Measurements from ENCODE around the gene CDKN1C. TPM values are rescaled to one million over a fixed set of nuclear protein-coding genes. Genes with fewer than 3 reads are reported as not detected.

Gene CDKN1C
- polyA plus RNA-seq, 1 of the 3 experiments (the other 2 are of a cell fraction), result 1.6 TPM

- Histone ChIP-seq H3K9ac (no peak overlapping the region), H3K79me2 (ENCODE audit: insufficient read depth) (no peaks in the 10 kb centered on the region), H4K20me1 (ENCODE audit: insufficient read depth) (no peaks in the 10 kb centered on the region), H3K9me3 (no peaks in the 10 kb centered on the region), H3K4me3 (ENCODE audit: low read depth in 2 of 2, low read length in 1 of 2) (no peak overlapping the region), H3K27ac (ENCODE audit: low read depth in 2 of 2, low read length in 1 of 2) (no peak overlapping the region), H3K9me2 (no peaks in the 10 kb centered on the region), H3F3A (replicated peaks; ENCODE audit: insufficient read depth) (no peaks in the 10 kb centered on the region), H3K36me3 (replicated peaks in 1 of 2; ENCODE audit: control insufficient read depth in 1 of 2, insufficient read depth in 2 of 2, low read length in 1 of 2) (no peaks in the 10 kb centered on the region), H3K4me1 (ENCODE audit: control insufficient read depth in 1 of 2, insufficient read depth in 2 of 2, low read depth in 1 of 2, low read length in 1 of 2) (peaks cover 3 to 32% of the 10 kb centered on the region in 2 experiments; a peak in 1 of 4 replicates), H3K4me2 (no peak overlapping the region), H2AFZ (ENCODE audit: low read depth) (no peak overlapping the region), H3K27me3 (ENCODE audit: insufficient read depth) (no peaks in the 10 kb centered on the region)
- WGBS (ENCODE audit: low lambda C conversion rate), result 77% methylated on average over 7 of the region's 7 CpGs
- DNase-seq, result no peak
- ChIA-PET CTCF (interaction anchor here (16.8 kb wide), 1 partner anchor 343 kb away, joined by 1016 read pairs; no protein-coding TSS in a partner anchor), POLR2A (interaction anchor here (1.4 kb wide), 1 partner anchor 102 kb away, joined by 8 read pairs; no protein-coding TSS in a partner anchor)
- TF ChIP-seq, protein P1, sequence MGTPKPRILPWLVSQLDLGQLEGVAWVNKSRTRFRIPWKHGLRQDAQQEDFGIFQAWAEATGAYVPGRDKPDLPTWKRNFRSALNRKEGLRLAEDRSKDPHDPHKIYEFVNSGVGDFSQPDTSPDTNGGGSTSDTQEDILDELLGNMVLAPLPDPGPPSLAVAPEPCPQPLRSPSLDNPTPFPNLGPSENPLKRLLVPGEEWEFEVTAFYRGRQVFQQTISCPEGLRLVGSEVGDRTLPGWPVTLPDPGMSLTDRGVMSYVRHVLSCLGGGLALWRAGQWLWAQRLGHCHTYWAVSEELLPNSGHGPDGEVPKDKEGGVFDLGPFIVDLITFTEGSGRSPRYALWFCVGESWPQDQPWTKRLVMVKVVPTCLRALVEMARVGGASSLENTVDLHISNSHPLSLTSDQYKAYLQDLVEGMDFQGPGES (IDR thresholded peaks at IDR 0.05; ENCODE audit: low read depth, low read length), result no peak
- TF ChIP-seq YY1 (IDR thresholded peaks at IDR 0.05; ENCODE audit: low read depth) (no peak), TAF1 (IDR thresholded peaks at IDR 0.05; ENCODE audit: borderline replicate concordance, low read depth, low read length) (no peak), EP300 (IDR thresholded peaks at IDR 0.05; ENCODE audit: borderline replicate concordance in 1 of 2, low read depth in 1 of 2, low read length in 1 of 2) (no peak), SIN3A (IDR thresholded peaks at IDR 0.05; ENCODE audit: borderline replicate concordance, low read depth, low read length) (no peak), RFX5 (IDR thresholded peaks at IDR 0.05; ENCODE audit: low read length) (no peak), CHD2 (IDR thresholded peaks at IDR 0.05; ENCODE audit: low read length, partially characterized antibody) (no peak), RXRA (IDR thresholded peaks at IDR 0.05; ENCODE audit: borderline replicate concordance, low read depth) (no peak), POLR2AphosphoS5 (IDR thresholded peaks at IDR 0.05; ENCODE audit: low read depth, low read length) (no peak)
Measured at GRCh38 chr11:2880646-2881045, 4.9 kb downstream of the CDKN1C start.

GRCh38 chr11:2878782-2879181 is 6.8 kb downstream of the CDKN1C start:
- Histone ChIP-seq H3K9me3 (no peaks in the 10 kb centered on the region), H3K9ac (no peak overlapping the region), H3K27me3 (ENCODE audit: insufficient read depth) (no peaks in the 10 kb centered on the region), H3K27ac (ENCODE audit: low read depth in 2 of 2, low read length in 1 of 2) (no peak overlapping the region), H3K9me2 (no peaks in the 10 kb centered on the region), H3K36me3 (replicated peaks in 1 of 2; ENCODE audit: control insufficient read depth in 1 of 2, insufficient read depth in 2 of 2, low read length in 1 of 2) (no peaks in the 10 kb centered on the region), H3K4me2 (no peak overlapping the region), H4K20me1 (ENCODE audit: insufficient read depth) (no peaks in the 10 kb centered on the region), H2AFZ (ENCODE audit: low read depth) (no peak overlapping the region), H3F3A (replicated peaks; ENCODE audit: insufficient read depth) (no peaks in the 10 kb centered on the region), H3K4me3 (ENCODE audit: low read depth in 2 of 2, low read length in 1 of 2) (no peak overlapping the region), H3K79me2 (ENCODE audit: insufficient read depth) (no peaks in the 10 kb centered on the region), H3K4me1 (ENCODE audit: control insufficient read depth in 1 of 2, insufficient read depth in 2 of 2, low read depth in 1 of 2, low read length in 1 of 2) (peaks cover 0 to 27% of the 10 kb centered on the region in 2 experiments; a peak in 1 of 4 replicates)
- DNase-seq, result no peak
- WGBS (ENCODE audit: low lambda C conversion rate), result 79% methylated on average over 8 of the region's 8 CpGs
- ChIA-PET POLR2A (no interaction called here), CTCF (interaction anchor here (1.2 to 4.4 kb wide), 2 partner anchors 9 to 346 kb away, joined by 4 to 23 read pairs; no protein-coding TSS in a partner anchor)
- TF ChIP-seq TCF12 (IDR thresholded peaks at IDR 0.05) (no peak), SMC3 (IDR thresholded peaks at IDR 0.05; ENCODE audit: low read depth, low read length) (no peak), RCOR1 (IDR thresholded peaks at IDR 0.05; ENCODE audit: low read length) (no peak), EP300 (IDR thresholded peaks at IDR 0.05; ENCODE audit: borderline replicate concordance in 1 of 2, low read depth in 1 of 2, low read length in 1 of 2) (no peak), ELF1 (IDR thresholded peaks at IDR 0.05) (no peak)
- TF ChIP-seq, protein P2, sequence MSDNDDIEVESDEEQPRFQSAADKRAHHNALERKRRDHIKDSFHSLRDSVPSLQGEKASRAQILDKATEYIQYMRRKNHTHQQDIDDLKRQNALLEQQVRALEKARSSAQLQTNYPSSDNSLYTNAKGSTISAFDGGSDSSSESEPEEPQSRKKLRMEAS (IDR thresholded peaks at IDR 0.05; ENCODE audit: low read depth), result no peak
- TF ChIP-seq, protein P3, sequence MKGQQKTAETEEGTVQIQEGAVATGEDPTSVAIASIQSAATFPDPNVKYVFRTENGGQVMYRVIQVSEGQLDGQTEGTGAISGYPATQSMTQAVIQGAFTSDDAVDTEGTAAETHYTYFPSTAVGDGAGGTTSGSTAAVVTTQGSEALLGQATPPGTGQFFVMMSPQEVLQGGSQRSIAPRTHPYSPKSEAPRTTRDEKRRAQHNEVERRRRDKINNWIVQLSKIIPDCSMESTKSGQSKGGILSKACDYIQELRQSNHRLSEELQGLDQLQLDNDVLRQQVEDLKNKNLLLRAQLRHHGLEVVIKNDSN (IDR thresholded peaks at IDR 0.05; ENCODE audit: borderline replicate concordance, low read depth), result no peak
- TF ChIP-seq, protein P1 (IDR thresholded peaks at IDR 0.05; ENCODE audit: low read depth, low read length), result no peak

Measured in SK-N-SH (cell line).